Measurements from ENCODE around the gene ANGEL1.

Gene ANGEL1

GRCh38 chr14:76778546-76779215, 34.0 kb downstream of the ANGEL1 start:
- DNase-seq (ENCODE audit: low read depth) = no peak

GRCh38 chr14:76777721-76778120, 35.0 kb downstream of the ANGEL1 start:
- no peak for DNase-seq (ENCODE audit: low read depth)

GRCh38 chr14:76776428-76777251, 36.0 kb downstream of the ANGEL1 start:
- DNase-seq (ENCODE audit: low read depth) = no peak

GRCh38 chr14:76775695-76776427, 36.8 kb downstream of the ANGEL1 start:
- no peak for DNase-seq (ENCODE audit: low read depth)

DNA sequence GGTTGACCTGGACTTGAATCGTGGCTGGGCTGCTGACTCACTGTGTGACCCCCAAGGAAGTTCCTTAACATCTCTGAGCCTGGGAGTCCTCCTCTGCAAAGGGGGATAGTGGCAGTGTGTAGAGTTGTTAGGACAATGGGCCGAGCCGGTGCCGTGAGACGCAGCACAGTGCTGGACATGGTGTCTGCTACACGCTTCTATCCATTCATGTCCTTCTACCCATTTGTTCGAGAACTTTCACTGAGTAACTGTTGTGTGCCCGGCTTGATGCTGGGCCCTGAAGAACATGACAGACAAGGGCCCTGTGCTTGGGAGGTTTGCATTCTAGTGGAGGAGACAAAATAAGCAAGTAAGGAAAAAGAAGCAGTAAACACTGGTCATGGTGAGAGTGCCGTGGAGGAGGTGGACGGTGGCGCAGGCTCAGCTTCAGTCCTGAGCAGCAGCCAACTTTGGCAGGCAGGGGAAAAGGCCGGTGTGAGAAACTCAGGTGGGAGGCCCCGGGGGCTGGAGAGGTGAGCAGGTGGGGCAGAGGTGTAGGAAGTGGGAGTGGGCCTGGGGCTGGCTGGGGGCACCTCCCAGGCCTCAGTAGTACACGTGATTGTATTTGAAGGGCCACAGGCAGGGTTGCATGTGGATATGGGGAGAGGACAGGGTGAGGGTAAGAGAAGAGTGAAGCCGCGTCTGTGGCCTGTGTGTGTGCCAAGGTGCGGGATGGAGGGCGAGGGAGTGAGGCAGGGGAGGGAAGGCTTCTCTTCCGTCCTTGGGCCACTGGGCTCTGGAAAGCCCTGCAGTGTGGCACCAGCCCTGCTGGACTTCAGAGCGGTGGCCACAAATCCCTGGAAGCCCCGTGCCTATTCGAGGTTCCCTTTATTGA, 37.6 kb downstream of the ANGEL1 start:
- DNase-seq (ENCODE audit: low read depth) = no peak

DNA sequence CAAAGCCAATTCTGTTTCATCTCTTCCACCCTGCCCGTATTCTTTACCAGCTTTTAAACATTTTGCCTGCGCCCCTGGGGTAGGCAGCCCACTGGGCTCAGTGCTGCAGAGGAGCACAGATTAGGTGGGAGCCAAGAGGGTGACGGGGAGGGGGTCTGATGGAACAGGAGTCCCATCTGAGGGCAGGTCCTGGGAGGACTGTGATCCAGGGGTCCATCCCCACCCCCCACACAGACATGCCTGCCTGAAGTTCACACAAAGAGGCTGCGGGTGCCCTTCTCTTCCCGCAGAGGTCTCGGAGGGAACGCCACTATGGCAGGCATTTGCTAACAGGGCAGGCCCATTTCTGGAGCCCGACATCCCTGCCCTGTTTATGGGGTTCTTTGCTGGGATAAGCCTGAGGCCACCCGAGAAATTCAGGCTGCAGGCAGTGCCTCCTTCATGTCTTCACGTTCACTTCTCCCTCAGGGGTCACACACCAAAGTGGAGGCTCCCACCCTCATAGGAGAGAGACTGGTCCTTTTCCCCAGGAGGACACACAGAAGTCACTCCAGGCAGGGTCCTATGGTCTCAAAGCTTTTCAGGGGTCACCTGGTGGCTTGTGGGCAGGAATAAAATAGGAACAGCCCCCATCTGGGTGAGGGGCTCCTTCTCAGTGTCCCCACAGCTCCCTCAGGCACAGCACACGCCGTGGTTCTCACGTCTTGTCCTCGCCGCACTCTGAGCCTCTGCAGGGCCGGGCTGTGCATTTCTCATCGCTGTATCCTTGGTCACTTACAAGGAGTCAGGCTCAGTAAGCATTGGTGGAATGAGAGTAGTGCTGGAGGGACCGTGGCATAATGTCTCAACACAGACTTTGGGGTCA, 38.5 kb downstream of the ANGEL1 start:
- no peak for DNase-seq (ENCODE audit: low read depth)

DNA sequence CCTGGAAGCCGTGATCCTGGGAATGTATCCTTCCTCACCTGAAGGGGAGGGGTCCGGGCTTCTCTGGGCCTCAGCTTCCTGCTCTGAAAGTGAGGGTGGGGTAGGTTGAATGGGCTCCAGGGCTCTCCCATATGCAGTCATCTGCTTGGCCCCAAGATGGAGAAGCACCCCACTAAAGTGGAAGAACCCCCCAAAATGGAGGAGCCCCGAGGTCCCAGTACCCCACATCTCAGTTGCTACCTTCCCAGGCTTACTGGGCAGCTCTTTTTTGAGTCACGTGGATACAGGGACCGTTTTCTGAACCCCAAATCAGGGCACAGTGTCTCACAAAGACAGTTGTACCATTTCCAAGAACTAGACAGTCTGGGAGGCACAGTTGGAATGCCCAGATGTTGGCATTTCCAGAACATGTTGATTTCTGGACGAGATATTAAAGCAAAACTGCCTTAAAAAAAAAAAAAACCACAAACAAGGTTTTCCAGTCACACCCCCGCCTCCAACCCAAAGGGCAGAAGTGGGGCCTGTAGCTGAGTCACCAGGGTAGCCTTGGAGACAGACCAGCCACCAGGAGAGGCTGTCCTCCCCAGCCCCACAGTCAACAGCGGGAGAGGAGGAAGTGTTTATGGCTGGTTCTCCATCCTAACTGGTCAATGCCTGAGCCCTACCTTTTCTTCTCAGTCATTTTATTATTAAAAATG, 39.3 kb downstream of the ANGEL1 start:
- DNase-seq (ENCODE audit: low read depth) = peak; percentile 56

GRCh38 chr14:76772300-76773187, 40.1 kb downstream of the ANGEL1 start:
- no peak for DNase-seq (ENCODE audit: low read depth)

DNA sequence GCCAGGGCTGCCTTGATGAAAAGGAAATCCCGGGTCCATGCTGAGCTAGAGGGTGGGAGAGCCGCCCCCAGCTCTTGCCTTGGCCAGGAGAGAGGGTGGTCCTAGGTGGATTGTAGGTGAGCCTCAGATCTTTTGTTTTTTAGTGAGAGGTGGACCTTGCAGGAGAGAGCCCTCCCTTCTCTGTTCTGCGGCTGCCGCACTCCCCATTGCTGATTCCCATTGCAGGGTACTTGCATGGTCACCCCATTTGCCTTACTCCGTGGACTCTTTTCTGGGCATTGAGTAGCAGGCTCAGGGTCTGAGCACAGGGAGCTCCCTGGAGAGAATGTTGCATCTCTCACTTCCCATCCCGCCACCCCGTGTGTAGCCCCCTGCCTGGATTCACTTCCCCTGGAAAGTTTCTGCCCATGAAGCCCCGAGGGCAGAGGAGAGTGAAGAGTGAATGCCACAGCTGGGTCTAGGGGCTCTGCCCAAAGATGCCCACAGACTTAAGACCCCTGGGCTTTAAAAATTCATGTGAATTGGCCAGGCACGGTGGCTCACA, 41.2 kb downstream of the ANGEL1 start:
- DNase-seq (ENCODE audit: low read depth) = no peak

GRCh38 chr14:76770521-76771436, 41.9 kb downstream of the ANGEL1 start:
- DNase-seq (ENCODE audit: low read depth) = no peak

GRCh38 chr14:76769636-76770292, 42.9 kb downstream of the ANGEL1 start:
- no peak for DNase-seq (ENCODE audit: low read depth)

DNA sequence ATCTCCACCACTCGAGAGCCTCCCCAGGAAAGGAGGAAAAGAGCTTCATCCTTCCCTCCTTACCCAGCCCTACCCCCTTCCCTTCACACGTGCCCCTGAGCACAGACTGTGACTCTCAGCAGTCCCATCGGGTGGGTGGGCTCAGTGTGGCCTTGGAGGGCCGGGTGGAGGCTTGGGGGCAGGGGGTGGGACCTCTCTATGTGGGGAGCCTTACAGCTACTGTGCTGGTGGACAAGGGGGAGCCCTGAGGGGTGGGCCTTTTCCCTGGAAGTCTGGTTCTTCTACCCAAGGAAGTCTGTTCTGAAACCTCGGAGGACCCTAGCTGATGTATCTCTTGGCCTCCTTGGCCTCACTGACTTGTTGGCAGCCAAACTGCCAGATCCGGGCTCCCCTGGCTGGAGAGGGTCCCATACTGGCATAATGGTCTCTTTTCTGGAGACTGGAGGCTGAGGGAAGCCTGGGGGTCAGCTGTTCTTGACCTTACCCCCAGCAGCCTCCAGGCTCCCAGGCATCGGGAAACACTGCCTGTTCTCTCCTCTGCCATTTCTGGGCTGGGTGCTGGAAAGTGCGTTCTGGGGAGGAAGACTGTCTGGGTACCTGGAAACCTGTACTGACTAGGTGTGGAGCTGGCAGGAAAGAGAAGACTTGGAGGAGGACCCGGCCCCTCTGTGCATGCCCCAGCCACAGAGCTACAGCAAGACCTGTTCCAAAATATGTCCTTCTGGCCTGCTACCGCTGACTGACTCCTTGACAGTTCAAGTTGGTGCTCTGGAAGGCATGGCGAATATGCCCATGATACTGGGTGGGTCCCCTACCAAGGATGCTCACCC, 43.8 kb downstream of the ANGEL1 start:
- no peak for DNase-seq (ENCODE audit: low read depth)

DNA sequence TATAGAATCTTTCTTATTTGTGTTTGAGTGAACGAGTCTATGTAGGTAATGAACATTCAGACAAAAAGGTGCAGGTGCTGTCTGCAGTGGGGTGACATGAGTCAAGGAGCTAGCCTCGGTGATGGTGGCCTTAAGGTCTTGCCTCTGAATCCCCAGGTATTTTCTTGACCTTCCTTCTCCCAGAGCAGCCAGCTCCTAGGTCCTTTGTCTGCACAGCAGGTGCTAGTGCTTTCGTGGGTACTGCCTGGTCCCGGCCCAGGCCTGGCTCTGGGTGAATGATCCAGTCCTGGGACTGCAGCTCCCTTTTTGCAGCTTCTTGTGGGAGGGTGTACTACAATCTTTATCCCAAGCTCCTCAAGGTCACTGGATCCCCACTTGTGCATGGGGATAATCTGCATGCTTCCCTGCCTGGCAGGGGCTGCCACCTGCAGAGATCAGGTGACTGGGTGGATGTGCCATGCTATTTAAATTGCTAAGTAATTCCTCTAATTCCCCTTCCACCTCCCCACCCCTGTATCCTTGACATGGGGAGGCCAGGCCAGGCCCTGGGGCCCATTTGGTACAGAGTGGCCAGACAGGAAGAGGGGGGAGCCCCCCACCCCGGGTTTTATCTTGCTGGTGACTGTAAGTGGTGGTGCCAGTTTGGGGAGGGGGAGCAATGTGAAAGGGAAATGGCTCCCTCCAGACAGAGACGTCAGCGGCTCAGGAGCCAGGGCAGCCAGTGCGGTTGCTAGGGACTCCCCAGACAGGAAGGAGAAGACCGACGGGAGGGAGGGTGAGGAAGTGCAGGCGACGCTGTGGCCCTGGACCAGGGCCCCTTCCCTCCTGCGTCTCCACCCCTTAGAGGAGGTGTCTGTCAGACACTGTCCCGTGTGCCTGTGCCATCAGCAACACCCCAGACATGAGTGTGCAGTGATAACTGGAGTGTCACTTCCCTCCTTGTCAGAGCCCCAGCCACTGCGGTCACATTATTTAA, 44.7 kb downstream of the ANGEL1 start:
- DNase-seq (ENCODE audit: low read depth) = no peak

DNA sequence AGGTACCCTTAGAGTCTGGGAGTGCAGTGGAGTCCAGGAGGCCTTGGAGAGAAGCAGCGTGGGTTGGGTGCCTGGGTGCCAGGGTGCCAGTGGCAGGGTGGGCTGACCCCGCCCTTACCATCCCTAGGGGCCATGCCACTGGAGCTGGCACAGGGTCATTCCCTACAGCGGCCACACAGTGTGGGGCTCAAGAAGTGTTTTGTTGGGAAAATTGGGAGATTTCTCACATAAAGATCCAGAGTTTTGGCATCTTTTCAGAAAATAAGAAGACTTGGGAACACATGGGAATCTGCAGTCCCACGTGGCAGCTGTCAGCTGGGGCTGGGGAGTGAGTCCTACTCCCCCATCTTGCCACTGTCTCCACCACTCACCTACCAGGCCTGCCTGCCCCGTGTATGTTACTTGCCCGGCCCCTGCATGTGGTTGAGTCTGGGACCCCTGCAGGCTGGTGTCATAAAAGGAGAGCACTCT, 47.2 kb downstream of the ANGEL1 start:
- no peak for DNase-seq (ENCODE audit: low read depth)

Measured in fibroblast of the conjunctiva (primary cell).